GM12878 (cell line): ENCODE results near the gene GCSAM. TPM values are rescaled to one million over a fixed set of nuclear protein-coding genes. Genes with fewer than 3 reads are reported as not detected.

Experiments used
- ATAC-seq: fragments of 200-7000 bp; cut with Tn5 transposase; 3 replicates; pipeline ENCODE4 v1.9.1; 2020; ENCODE audit warnings: mild to moderate bottlenecking, moderate library complexity
- BruUV-seq: library from RNA; stranded (reverse); fragments of 400-500 nt; replicated peaks from 2 replicates; lab custom pipeline; 2021; lab: Mats Ljungman, UMichigan
- CTCF ChIA-PET: fragments of 300-600 bp; sonication (Branson Sonifier 250); formaldehyde crosslinking; extraction: SDS; loops from one replicate; lab custom pipeline; 2021; ENCODE audit warnings: inconsistent platforms; lab: Yijun Ruan, JAX
- POLR2A ChIA-PET: fragments of 350-600 bp; formaldehyde crosslinking; extraction: SDS; loops from one replicate; lab custom pipeline; 2021; ENCODE audit warnings: inconsistent platforms; lab: Charles Lee
- RAD21 ChIA-PET: fragments of 300-600 bp; sonication (Branson Sonifier 250); formaldehyde crosslinking; loops from one replicate; lab custom pipeline; 2023; ENCODE audit warnings: antibody characterized with exemption; ENCODE audit not compliant: unreplicated experiment; lab: Charles Lee
- SMC1A ChIA-PET: fragments of 300-600 bp; sonication (Branson Sonifier 250); formaldehyde crosslinking; loops from one replicate; lab custom pipeline; 2023; ENCODE audit not compliant: unreplicated experiment, uncharacterized antibody; lab: Charles Lee
- DNase-seq: peaks from one replicate; pipeline ENCODE4 v3.0.0-alpha.2; 2011; ENCODE audit warnings: low read depth, low spot score
- FAIRE-seq: peaks from 3 replicates; lab custom pipeline; 2011; peaks lifted over from hg19 to GRCh38; lab: Jason Lieb, UNC
- H2AFZ ChIP-seq: 2 replicates; pipeline ENCODE4 v1.6.0; 2011; ENCODE audit warnings: low read depth, low read length, control low read depth; ENCODE audit not compliant: control insufficient read depth
- H3K27ac ChIP-seq: 2 replicates; pipeline ENCODE4 v1.5.1; 2011; ENCODE audit warnings: control low read depth; ENCODE audit not compliant: control insufficient read depth, insufficient read depth
- H3K27me3 ChIP-seq, 2 experiments: replicated peaks in 1 of 2; 2 replicates each; pipeline versions ENCODE4 v1.6.0 to v1.6.1; 2011; ENCODE audit warnings: low read length in 1 of 2; ENCODE audit not compliant: control insufficient read depth in 2 of 2, insufficient read depth in 2 of 2
- H3K36me3 ChIP-seq, 2 experiments: 2 replicates each; pipeline ENCODE4 v1.5.1; 2011; ENCODE audit warnings: low read length in 1 of 2; ENCODE audit not compliant: control insufficient read depth in 2 of 2, insufficient read depth in 2 of 2
- H3K4me1 ChIP-seq: 2 replicates; pipeline ENCODE4 v1.6.1; 2011; ENCODE audit warnings: mild to moderate bottlenecking, low read length, moderate library complexity, mixed read lengths; ENCODE audit not compliant: control insufficient read depth, insufficient read depth
- H3K4me2 ChIP-seq: 2 replicates; pipeline ENCODE4 v1.6.0; 2011; ENCODE audit warnings: control low read depth; ENCODE audit not compliant: control insufficient read depth, insufficient read depth
- H3K4me3 ChIP-seq: fragments of 200-600 bp; sonication (generic); 2 replicates; pipeline ENCODE4 v1.5.1; 2016
- H3K79me2 ChIP-seq: 2 replicates; pipeline ENCODE4 v1.6.0; 2011; ENCODE audit warnings: low read length; ENCODE audit not compliant: control insufficient read depth, insufficient read depth
- H3K9ac ChIP-seq: 2 replicates; pipeline ENCODE4 v1.8.0; 2011; ENCODE audit warnings: low read length, control low read depth, mixed read lengths; ENCODE audit not compliant: control insufficient read depth, insufficient read depth
- H3K9me3 ChIP-seq: replicated peaks from 3 replicates; pipeline ENCODE4 v1.5.1; 2011; ENCODE audit warnings: mild to moderate bottlenecking, low read length; ENCODE audit not compliant: control insufficient read depth, insufficient read depth
- H4K20me1 ChIP-seq: 2 replicates; pipeline ENCODE4 v1.6.0; 2011; ENCODE audit not compliant: control insufficient read depth, insufficient read depth
- ATF7 ChIP-seq: fragments of 450-650 bp; IDR thresholded peaks from 2 replicates; pipeline ENCODE4 v1.6.1; 2016; ENCODE audit warnings: low read depth, mild to moderate bottlenecking
- DPF2 ChIP-seq: fragments of 450-650 bp; IDR thresholded peaks from 2 replicates; pipeline ENCODE4 v1.6.1; 2017; ENCODE audit warnings: mild to moderate bottlenecking
- E2F4 ChIP-seq: IDR thresholded peaks from 2 replicates; pipeline ENCODE4 v1.6.1; 2012; ENCODE audit warnings: low read depth, low read length, improper control_type of control experiment
- EED ChIP-seq: sonication (generic); IDR thresholded peaks from 2 replicates; pipeline ENCODE4 v1.6.1; 2016; ENCODE audit warnings: antibody characterized with exemption, low read depth
- FOXM1 ChIP-seq: IDR thresholded peaks from 2 replicates; pipeline ENCODE4 v1.6.1; 2012; ENCODE audit warnings: low read depth, mild to moderate bottlenecking, inconsistent platforms, low read length, moderate library complexity
- GATAD2B ChIP-seq: fragments of 450-650 bp; conservative IDR thresholded peaks from 2 replicates; pipeline ENCODE4 v1.6.1; 2017; ENCODE audit warnings: low read depth, mild to moderate bottlenecking, moderate library complexity
- HDAC6 ChIP-seq: fragments of 200-600 bp; sonication (generic); IDR thresholded peaks from one replicate; pipeline ENCODE4 v1.8.0; 2017; ENCODE audit warnings: antibody characterized with exemption; ENCODE audit not compliant: unreplicated experiment
- IRF5 ChIP-seq: fragments of 450-650 bp; IDR thresholded peaks from 2 replicates; pipeline ENCODE4 v1.6.1; 2017; ENCODE audit warnings: borderline replicate concordance
- KAT2A ChIP-seq: conservative IDR thresholded peaks from 2 replicates; pipeline ENCODE4 v1.6.1; 2011; ENCODE audit warnings: low read depth, low read length; ENCODE audit not compliant: control insufficient read depth
- LARP7 ChIP-seq: fragments of 450-650 bp; IDR thresholded peaks from 2 replicates; pipeline ENCODE4 v1.6.1; 2017; ENCODE audit warnings: mild to moderate bottlenecking
- MEF2A ChIP-seq: IDR thresholded peaks from 2 replicates; pipeline ENCODE4 v1.6.1; 2011; ENCODE audit warnings: low read depth, mild to moderate bottlenecking, low read length, moderate library complexity; ENCODE audit not compliant: insufficient read depth
- NR2C2 ChIP-seq: IDR thresholded peaks from 2 replicates; pipeline ENCODE4 v1.6.1; 2011; ENCODE audit warnings: borderline replicate concordance, low read depth; ENCODE audit not compliant: control insufficient read depth, insufficient read length
- SKIL ChIP-seq: fragments of 450-650 bp; IDR thresholded peaks from 2 replicates; pipeline ENCODE4 v1.6.1; 2017; ENCODE audit warnings: mild to moderate bottlenecking, low read depth, inconsistent platforms; ENCODE audit not compliant: poor library complexity, severe bottlenecking
- SUZ12 ChIP-seq: fragments of 200-600 bp; sonication (generic); IDR thresholded peaks from one replicate; pipeline ENCODE4 v1.6.1; 2018; ENCODE audit warnings: antibody characterized with exemption, mild to moderate bottlenecking; ENCODE audit not compliant: unreplicated experiment
- ZBTB4 ChIP-seq: fragments of 450-650 bp; formaldehyde crosslinking; IDR thresholded peaks from 2 replicates; pipeline ENCODE4 v1.4.0; 2022; ENCODE audit warnings: mild to moderate bottlenecking, moderate library complexity
- ZZZ3 ChIP-seq: IDR thresholded peaks from 2 replicates; pipeline ENCODE4 v1.6.1; 2011; ENCODE audit warnings: low read depth; ENCODE audit not compliant: control insufficient read depth, insufficient read length
- WGBS: methylation state at CpG from one replicate; pipeline ENCODE4 v1.1.6; 2016; ENCODE audit warnings: low lambda C conversion rate; ENCODE audit not compliant: insufficient replicate concordance, insufficient coverage; ENCODE audit errors: missing lambda C conversion rate; 5-methylcytosine and 5-hydroxymethylcytosine counted together
- in situ Hi-C: fragments of 300-500 bp; cut with MboI; formaldehyde crosslinking; loops from 9 replicates; pipeline ENCODE4 v1.14.3; 2018; ENCODE audit warnings: mixed read lengths
- intact Hi-C: fragments of 100-400 bp; cut with micrococcal nuclease; formaldehyde crosslinking; loops from one replicate; pipeline ENCODE4 v1.14.2; 2022; ENCODE audit not compliant: unreplicated experiment
- polyA plus RNA-seq, 11 experiments: library from polyadenylated mRNA; depleted of rRNA in 4 of 11; unstranded in 6 of 11; stranded (reverse) in 5 of 11; fragments of >200 nt; fragmentation: Nextera tagmentation in 4 of 11; fragmentation: Illumina TruSeq in 1 of 11; extraction: Ambion mirVana in 4 of 11; extraction: Trizol in 1 of 11; gene quantifications; 1 replicate in 1 of 11; 2 replicates in 10 of 11; pipeline versions ENCODE4 v1.2.1 to v1.2.3, GENCODE V29; 2011 to 2016; ENCODE audit warnings: inconsistent platforms in 2 of 11, missing spikeins in 2 of 11, low read depth in 1 of 11
- total RNA-seq, 4 experiments: library from RNA; depleted of rRNA in 3 of 4; stranded (reverse); fragments of >200 nt in 3 of 4; fragmentation: Illumina TruSeq in 1 of 4; extraction: Trizol in 1 of 4; gene quantifications; 2 replicates each; pipeline versions ENCODE4 v1.2.1 to v1.2.3, GENCODE V29; 2013 to 2021

Gene GCSAM
- total and polyA plus RNA-seq, 10 of the 15 experiments (the other 5 are each of a cell fraction or from before 2014, with no cell fraction given): 81.5 to 407 (median 107) TPM

- no peak overlapping the region for H3K4me2 ChIP-seq
- no peaks in the 10 kb centered on the region; the same call in none of the 2 replicates for H3K79me2 ChIP-seq
- POLR2A ChIA-PET: no interaction called here
- no peak overlapping the region for H3K27ac ChIP-seq
- H3K36me3 ChIP-seq: no peaks in the 10 kb centered on the region; a peak in 1 of 4 replicates
- CTCF ChIA-PET: interaction anchor here (1.0 to 4.1 kb wide), 5 partner anchors 10 to 214 kb away, joined by 3 to 94 read pairs (median 74); partner anchors contain the start of gene SLC9C1
- DNase-seq: no peak
- no peak overlapping the region for H3K4me3 ChIP-seq
- no peak for ATAC-seq
- no peak overlapping the region for H2AFZ ChIP-seq
- in situ Hi-C loops (no loop called here), intact Hi-C loops (no loop called here)
- BruUV-seq: no TSS peak
- no peaks in the 10 kb centered on the region for H4K20me1 ChIP-seq
- no peaks in the 10 kb centered on the region for H3K27me3 ChIP-seq
- 55% methylated on average over 5 of the region's 5 CpGs for WGBS
- RAD21 ChIA-PET: interaction anchor here (1.0 to 2.8 kb wide), 3 partner anchors 29 to 213 kb away, joined by 4 to 28 read pairs (median 4); partner anchors contain the start of gene SLC9C1
- no peak overlapping the region for H3K9ac ChIP-seq
- no peaks in the 10 kb centered on the region for H3K9me3 ChIP-seq
- no peak for FAIRE-seq
- SMC1A ChIA-PET: interaction anchor here (1.0 to 4.2 kb wide), 4 partner anchors 12 to 408 kb away, joined by 3 to 92 read pairs (median 38); no protein-coding TSS in a partner anchor
- H3K4me1 ChIP-seq: peaks cover 23% of the 10 kb centered on the region
- TF ChIP-seq HDAC6 (no peak), SUZ12 (no peak), FOXM1 (no peak), ZZZ3 (no peak), E2F4 (no peak), NR2C2 (no peak), DPF2 (no peak), ZBTB4 (no peak), IRF5 (no peak), SKIL (no peak), EED (no peak), ATF7 (no peak), KAT2A (no peak), LARP7 (no peak), MEF2A (no peak), GATAD2B (no peak)
These were observed 23.7 kb downstream of the GCSAM start for GRCh38 chr3:112109322-112109721.
